HepG2 (cell line): ENCODE measurements around the gene NSUN3. TPM values are rescaled to one million over a fixed set of nuclear protein-coding genes. Genes with fewer than 3 reads are reported as not detected.
A peak's percentile ranks its signal among the peaks of the same experiment; 100 is the strongest.

Experiments
- ARID2 ChIP-seq: sonication (generic); formaldehyde crosslinking; IDR thresholded peaks from 2 replicates; pipeline ENCODE4 v1.8.1; 2022; ENCODE audit warnings: mild to moderate bottlenecking, missing genetic modification reagents, borderline replicate concordance
- ATF2 ChIP-seq: sonication (generic); formaldehyde crosslinking; IDR thresholded peaks from 2 replicates; pipeline ENCODE4 v1.4.0; 2020; ENCODE audit warnings: missing genetic modification reagents
- DDIT3 ChIP-seq: sonication (generic); formaldehyde crosslinking; IDR thresholded peaks from 2 replicates; pipeline ENCODE4 v1.4.0; 2020; ENCODE audit warnings: mild to moderate bottlenecking, missing genetic modification reagents
- ELF1 ChIP-seq: sonication (generic); formaldehyde crosslinking; IDR thresholded peaks from 2 replicates; pipeline ENCODE4 v1.4.0; 2020; ENCODE audit warnings: missing genetic modification reagents
- ERF ChIP-seq: IDR thresholded peaks from 2 replicates; pipeline ENCODE4 v1.6.1; 2018; ENCODE audit warnings: missing biosample characterization, missing genetic modification reagents
- ETS1 ChIP-seq: sonication (generic); formaldehyde crosslinking; IDR thresholded peaks from 2 replicates; pipeline ENCODE4 v1.4.0; 2020; ENCODE audit warnings: missing genetic modification reagents
- FOXJ3 ChIP-seq: sonication (generic); formaldehyde crosslinking; IDR thresholded peaks from 2 replicates; pipeline ENCODE4 v1.4.0; 2020; ENCODE audit warnings: missing genetic modification reagents, mild to moderate bottlenecking, borderline replicate concordance
- MATR3 ChIP-seq: sonication (generic); formaldehyde crosslinking; IDR thresholded peaks from 2 replicates; pipeline ENCODE4 v1.4.0; 2020; ENCODE audit warnings: missing genetic modification reagents
- MIER2 ChIP-seq: IDR thresholded peaks from 2 replicates; pipeline ENCODE4 v1.6.1; 2016; ENCODE audit warnings: missing biosample characterization, missing genetic modification reagents
- MLLT10 ChIP-seq: sonication (generic); formaldehyde crosslinking; IDR thresholded peaks from 2 replicates; pipeline ENCODE4 v1.4.0; 2020; ENCODE audit warnings: missing genetic modification reagents
- NR1H2 ChIP-seq: sonication (generic); formaldehyde crosslinking; IDR thresholded peaks from 2 replicates; pipeline ENCODE4 v1.8.1; 2022; ENCODE audit warnings: low read depth, missing genetic modification reagents, borderline replicate concordance
- PCBP2 ChIP-seq: fragments of 200-400 bp; formaldehyde crosslinking; optimal IDR thresholded peaks from 2 replicates; pipeline ENCODE3; 2018; ENCODE audit warnings: low read length, low read depth; ENCODE audit not compliant: poor library complexity, severe bottlenecking
- POLR2A ChIP-seq, 2 experiments: IDR thresholded peaks; 2 replicates each; pipeline ENCODE4 v1.6.1; 2011; ENCODE audit warnings: low read depth in 2 of 2, low read length in 2 of 2, mild to moderate bottlenecking in 1 of 2, moderate library complexity in 1 of 2; ENCODE audit not compliant: insufficient read depth in 1 of 2
- POLR2AphosphoS2 ChIP-seq: IDR thresholded peaks from 2 replicates; pipeline ENCODE4 v1.6.1; 2011; ENCODE audit warnings: low read depth, low read length, improper control_type of control experiment
- SUZ12 ChIP-seq: fragments of 150-350 bp; IDR thresholded peaks from 2 replicates; pipeline ENCODE4 v1.6.1; 2014; ENCODE audit warnings: low read depth, low read length
- TBP ChIP-seq: sonication (generic); formaldehyde crosslinking; IDR thresholded peaks from 2 replicates; pipeline ENCODE4 v1.5.0; 2020; ENCODE audit warnings: missing genetic modification reagents
- TEAD3 ChIP-seq: optimal IDR thresholded peaks from 2 replicates; pipeline ENCODE3; 2016; ENCODE audit warnings: borderline replicate concordance
- ZNF101 ChIP-seq: sonication (generic); formaldehyde crosslinking; IDR thresholded peaks from 2 replicates; pipeline ENCODE4 v1.4.0; 2020; ENCODE audit warnings: mild to moderate bottlenecking, low read depth, missing genetic modification reagents, borderline replicate concordance
- ZNF17 ChIP-seq: sonication (generic); formaldehyde crosslinking; IDR thresholded peaks from 2 replicates; pipeline ENCODE4 v1.5.0; 2020; ENCODE audit warnings: mild to moderate bottlenecking, missing genetic modification reagents
- ZNF230 ChIP-seq: sonication (generic); formaldehyde crosslinking; IDR thresholded peaks from 2 replicates; pipeline ENCODE4 v1.4.0; 2020; ENCODE audit warnings: mild to moderate bottlenecking, missing genetic modification reagents
- ZNF430 ChIP-seq: sonication (generic); formaldehyde crosslinking; IDR thresholded peaks from 2 replicates; pipeline ENCODE4 v1.9.0; 2021; ENCODE audit warnings: mild to moderate bottlenecking, missing genetic modification reagents
- ZNF558 ChIP-seq: sonication (generic); formaldehyde crosslinking; IDR thresholded peaks from 2 replicates; pipeline ENCODE4 v1.9.0; 2022; ENCODE audit warnings: mild to moderate bottlenecking, missing genetic modification reagents, borderline replicate concordance
- ZNF652 ChIP-seq: IDR thresholded peaks from 2 replicates; pipeline ENCODE4 v1.6.1; 2016; ENCODE audit warnings: low read depth, borderline replicate concordance
- polyA plus RNA-seq, 8 experiments: library from polyadenylated mRNA; depleted of rRNA in 3 of 8; stranded (reverse) in 7 of 8; unstranded in 1 of 8; fragments of >200 nt; fragmentation: Illumina TruSeq in 4 of 8; extraction: Trizol in 4 of 8; gene quantifications; 2 replicates each; pipeline versions ENCODE4 v1.2.1 to v1.2.3, GENCODE V29; 2011 to 2016; ENCODE audit warnings: low read depth in 4 of 8, missing spikeins in 1 of 8, mixed read lengths in 1 of 8; ENCODE audit not compliant: insufficient read depth in 1 of 8
- total RNA-seq, 5 experiments: library from RNA; depleted of rRNA; stranded (reverse); fragments of >200 nt; fragmentation: Illumina TruSeq; extraction: Trizol; gene quantifications; 2 replicates each; pipeline ENCODE4 v1.2.3, GENCODE V29; 2016; ENCODE audit warnings: low read depth in 1 of 5
- TF ChIP-seq, protein P1 (sequence below): sonication (generic); formaldehyde crosslinking; IDR thresholded peaks from 2 replicates; pipeline ENCODE4 v1.5.0; 2020; ENCODE audit warnings: mild to moderate bottlenecking, missing genetic modification reagents
- TF ChIP-seq, protein P2 (sequence below): IDR thresholded peaks from 2 replicates; pipeline ENCODE4 v1.6.1; 2016; ENCODE audit warnings: missing genetic modification reagents, missing compliant biosample characterization

Gene NSUN3
- total and polyA plus RNA-seq, 2 of the 13 experiments (the other 11 are each of a cell fraction or from before 2014, with no cell fraction given) = 3.2 to 10.6 TPM

- peak; percentile 46; the same call in 1 of the 2 replicates for TF ChIP-seq FOXJ3 (CRISPR knock-in tag)
- no peak for TF ChIP-seq ERF (CRISPR knock-in tag)
- TF ChIP-seq TBP (CRISPR knock-in tag) = no peak
- TF ChIP-seq, protein P1, sequence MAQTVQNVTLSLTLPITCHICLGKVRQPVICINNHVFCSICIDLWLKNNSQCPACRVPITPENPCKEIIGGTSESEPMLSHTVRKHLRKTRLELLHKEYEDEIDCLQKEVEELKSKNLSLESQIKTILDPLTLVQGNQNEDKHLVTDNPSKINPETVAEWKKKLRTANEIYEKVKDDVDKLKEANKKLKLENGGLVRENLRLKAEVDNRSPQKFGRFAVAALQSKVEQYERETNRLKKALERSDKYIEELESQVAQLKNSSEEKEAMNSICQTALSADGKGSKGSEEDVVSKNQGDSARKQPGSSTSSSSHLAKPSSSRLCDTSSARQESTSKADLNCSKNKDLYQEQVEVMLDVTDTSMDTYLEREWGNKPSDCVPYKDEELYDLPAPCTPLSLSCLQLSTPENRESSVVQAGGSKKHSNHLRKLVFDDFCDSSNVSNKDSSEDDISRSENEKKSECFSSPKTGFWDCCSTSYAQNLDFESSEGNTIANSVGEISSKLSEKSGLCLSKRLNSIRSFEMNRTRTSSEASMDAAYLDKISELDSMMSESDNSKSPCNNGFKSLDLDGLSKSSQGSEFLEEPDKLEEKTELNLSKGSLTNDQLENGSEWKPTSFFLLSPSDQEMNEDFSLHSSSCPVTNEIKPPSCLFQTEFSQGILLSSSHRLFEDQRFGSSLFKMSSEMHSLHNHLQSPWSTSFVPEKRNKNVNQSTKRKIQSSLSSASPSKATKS = peak; percentile 90; the same call in 1 of the 2 replicates
- TF ChIP-seq, protein P2, sequence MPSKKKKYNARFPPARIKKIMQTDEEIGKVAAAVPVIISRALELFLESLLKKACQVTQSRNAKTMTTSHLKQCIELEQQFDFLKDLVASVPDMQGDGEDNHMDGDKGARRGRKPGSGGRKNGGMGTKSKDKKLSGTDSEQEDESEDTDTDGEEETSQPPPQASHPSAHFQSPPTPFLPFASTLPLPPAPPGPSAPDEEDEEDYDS (CRISPR knock-in tag) = peak; percentile 75
- TF ChIP-seq PCBP2 = no peak
- no peak for TF ChIP-seq MATR3 (CRISPR knock-in tag)
- no peak for TF ChIP-seq ZNF430 (CRISPR knock-in tag)
- peak; percentile 36; the same call in 1 of the 2 replicates for TF ChIP-seq ZNF230 (CRISPR knock-in tag)
- TF ChIP-seq MIER2 (CRISPR knock-in tag) = no peak
- TF ChIP-seq DDIT3 (CRISPR knock-in tag) = no peak
- no peak for TF ChIP-seq SUZ12
- no peak for TF ChIP-seq NR1H2 (CRISPR knock-in tag)
- no peak for TF ChIP-seq ZNF17 (CRISPR knock-in tag)
- TF ChIP-seq ZNF558 (CRISPR knock-in tag) = peak; percentile 69; the same call in 1 of the 2 replicates
- no peak for TF ChIP-seq POLR2AphosphoS2
- no peak for TF ChIP-seq MLLT10 (CRISPR knock-in tag)
- TF ChIP-seq ARID2 (CRISPR knock-in tag) = peak; percentile 70; the same call in 1 of the 2 replicates
- TF ChIP-seq ATF2 = peak; percentile 24; the same call in 1 of the 2 replicates
- TF ChIP-seq ETS1 (CRISPR knock-in tag) = no peak
- TF ChIP-seq ELF1 = peak; percentile 98
- no peak for TF ChIP-seq ZNF652 (CRISPR knock-in tag)
- no peak for TF ChIP-seq ZNF101
- no peak for TF ChIP-seq TEAD3
- peak; percentile 74 to 77 for TF ChIP-seq POLR2A (IDR thresholded peaks at IDR 0.05; ENCODE audit: insufficient read depth in 1 of 2, low read depth in 2 of 2, low read length in 2 of 2)
Measured at GRCh38 chr3:94062513-94063404, at the start of gene NSUN3, which contains the start of gene DHFR2 (continued).
